ENCODE results near the gene LSAMP. TPM values are rescaled to one million over a fixed set of nuclear protein-coding genes. Genes with fewer than 3 reads are reported as not detected.

The LSAMP gene
- total RNA-seq, 1 experiment from 2014 or later: 3.1 TPM

DNA sequence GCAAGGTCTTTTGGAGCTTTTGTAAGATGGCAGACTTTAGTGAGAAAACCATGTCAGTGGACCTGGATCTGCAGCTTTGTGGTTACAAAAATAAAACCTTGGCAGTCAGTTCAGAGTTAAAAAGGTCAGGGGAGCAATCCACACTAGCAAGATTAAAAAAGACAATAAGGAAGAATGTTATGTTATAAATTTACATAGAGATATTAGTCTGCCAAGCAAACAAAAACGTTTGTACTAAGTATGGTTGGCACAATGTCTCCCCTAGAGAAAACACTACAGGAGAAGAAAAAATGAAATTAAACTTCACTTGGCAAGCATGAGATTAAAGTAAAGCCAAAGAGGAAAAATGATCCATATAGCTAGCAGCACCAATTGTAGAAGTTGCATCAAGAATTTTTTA is 205.0 kb downstream of the LSAMP start:
- Histone ChIP-seq H3K27me3 (ENCODE audit: control insufficient read depth, insufficient read depth, low read length) (no peaks in the 10 kb centered on the region), H3K9me3 (ENCODE audit: control insufficient read depth, insufficient read depth, low read depth, low read length) (no peaks in the 10 kb centered on the region), H3K27ac (ENCODE audit: low read length) (no peak overlapping the region), H3K4me1 (ENCODE audit: control insufficient read depth, insufficient read depth, low read length) (no peaks in the 10 kb centered on the region), H3K4me3 (ENCODE audit: low read depth in 2 of 2, low read length in 2 of 2) (no peak overlapping the region), H3K36me3 (ENCODE audit: control insufficient read depth, insufficient read depth, low read length) (no peaks in the 10 kb centered on the region)
- in situ Hi-C loops (cut with HindIII; ENCODE audit: low pct_unique_long_range_greater_than_20kb, low sequenced_read_pairs): no loop called here
- ATAC-seq: no peak
- no TSS peak for BruUV-seq (replicated peaks)
- intact Hi-C loops (cut with micrococcal nuclease; ENCODE audit: unreplicated experiment): no loop called here
- TF ChIP-seq, protein P1, sequence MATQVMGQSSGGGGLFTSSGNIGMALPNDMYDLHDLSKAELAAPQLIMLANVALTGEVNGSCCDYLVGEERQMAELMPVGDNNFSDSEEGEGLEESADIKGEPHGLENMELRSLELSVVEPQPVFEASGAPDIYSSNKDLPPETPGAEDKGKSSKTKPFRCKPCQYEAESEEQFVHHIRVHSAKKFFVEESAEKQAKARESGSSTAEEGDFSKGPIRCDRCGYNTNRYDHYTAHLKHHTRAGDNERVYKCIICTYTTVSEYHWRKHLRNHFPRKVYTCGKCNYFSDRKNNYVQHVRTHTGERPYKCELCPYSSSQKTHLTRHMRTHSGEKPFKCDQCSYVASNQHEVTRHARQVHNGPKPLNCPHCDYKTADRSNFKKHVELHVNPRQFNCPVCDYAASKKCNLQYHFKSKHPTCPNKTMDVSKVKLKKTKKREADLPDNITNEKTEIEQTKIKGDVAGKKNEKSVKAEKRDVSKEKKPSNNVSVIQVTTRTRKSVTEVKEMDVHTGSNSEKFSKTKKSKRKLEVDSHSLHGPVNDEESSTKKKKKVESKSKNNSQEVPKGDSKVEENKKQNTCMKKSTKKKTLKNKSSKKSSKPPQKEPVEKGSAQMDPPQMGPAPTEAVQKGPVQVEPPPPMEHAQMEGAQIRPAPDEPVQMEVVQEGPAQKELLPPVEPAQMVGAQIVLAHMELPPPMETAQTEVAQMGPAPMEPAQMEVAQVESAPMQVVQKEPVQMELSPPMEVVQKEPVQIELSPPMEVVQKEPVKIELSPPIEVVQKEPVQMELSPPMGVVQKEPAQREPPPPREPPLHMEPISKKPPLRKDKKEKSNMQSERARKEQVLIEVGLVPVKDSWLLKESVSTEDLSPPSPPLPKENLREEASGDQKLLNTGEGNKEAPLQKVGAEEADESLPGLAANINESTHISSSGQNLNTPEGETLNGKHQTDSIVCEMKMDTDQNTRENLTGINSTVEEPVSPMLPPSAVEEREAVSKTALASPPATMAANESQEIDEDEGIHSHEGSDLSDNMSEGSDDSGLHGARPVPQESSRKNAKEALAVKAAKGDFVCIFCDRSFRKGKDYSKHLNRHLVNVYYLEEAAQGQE (IDR thresholded peaks at IDR 0.05; ENCODE audit: insufficient read depth in 1 of 2, low read depth in 2 of 2, low read length in 1 of 2): no peak
- TF ChIP-seq POLR2AphosphoS5 (IDR thresholded peaks at IDR 0.05; ENCODE audit: low read depth, low read length) (no peak), SIN3A (IDR thresholded peaks at IDR 0.05; ENCODE audit: borderline replicate concordance, insufficient read depth, low read depth, low read length) (no peak), TCF7L2 (IDR thresholded peaks at IDR 0.05; ENCODE audit: low read depth, low read length) (no peak)
- TF ChIP-seq, protein P2, sequence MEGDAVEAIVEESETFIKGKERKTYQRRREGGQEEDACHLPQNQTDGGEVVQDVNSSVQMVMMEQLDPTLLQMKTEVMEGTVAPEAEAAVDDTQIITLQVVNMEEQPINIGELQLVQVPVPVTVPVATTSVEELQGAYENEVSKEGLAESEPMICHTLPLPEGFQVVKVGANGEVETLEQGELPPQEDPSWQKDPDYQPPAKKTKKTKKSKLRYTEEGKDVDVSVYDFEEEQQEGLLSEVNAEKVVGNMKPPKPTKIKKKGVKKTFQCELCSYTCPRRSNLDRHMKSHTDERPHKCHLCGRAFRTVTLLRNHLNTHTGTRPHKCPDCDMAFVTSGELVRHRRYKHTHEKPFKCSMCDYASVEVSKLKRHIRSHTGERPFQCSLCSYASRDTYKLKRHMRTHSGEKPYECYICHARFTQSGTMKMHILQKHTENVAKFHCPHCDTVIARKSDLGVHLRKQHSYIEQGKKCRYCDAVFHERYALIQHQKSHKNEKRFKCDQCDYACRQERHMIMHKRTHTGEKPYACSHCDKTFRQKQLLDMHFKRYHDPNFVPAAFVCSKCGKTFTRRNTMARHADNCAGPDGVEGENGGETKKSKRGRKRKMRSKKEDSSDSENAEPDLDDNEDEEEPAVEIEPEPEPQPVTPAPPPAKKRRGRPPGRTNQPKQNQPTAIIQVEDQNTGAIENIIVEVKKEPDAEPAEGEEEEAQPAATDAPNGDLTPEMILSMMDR (IDR thresholded peaks at IDR 0.05): no peak
- ChIA-PET CTCF (no interaction called here), POLR2A (no interaction called here)
- no peak for DNase-seq (ENCODE audit: low read depth, low spot score)

DNA sequence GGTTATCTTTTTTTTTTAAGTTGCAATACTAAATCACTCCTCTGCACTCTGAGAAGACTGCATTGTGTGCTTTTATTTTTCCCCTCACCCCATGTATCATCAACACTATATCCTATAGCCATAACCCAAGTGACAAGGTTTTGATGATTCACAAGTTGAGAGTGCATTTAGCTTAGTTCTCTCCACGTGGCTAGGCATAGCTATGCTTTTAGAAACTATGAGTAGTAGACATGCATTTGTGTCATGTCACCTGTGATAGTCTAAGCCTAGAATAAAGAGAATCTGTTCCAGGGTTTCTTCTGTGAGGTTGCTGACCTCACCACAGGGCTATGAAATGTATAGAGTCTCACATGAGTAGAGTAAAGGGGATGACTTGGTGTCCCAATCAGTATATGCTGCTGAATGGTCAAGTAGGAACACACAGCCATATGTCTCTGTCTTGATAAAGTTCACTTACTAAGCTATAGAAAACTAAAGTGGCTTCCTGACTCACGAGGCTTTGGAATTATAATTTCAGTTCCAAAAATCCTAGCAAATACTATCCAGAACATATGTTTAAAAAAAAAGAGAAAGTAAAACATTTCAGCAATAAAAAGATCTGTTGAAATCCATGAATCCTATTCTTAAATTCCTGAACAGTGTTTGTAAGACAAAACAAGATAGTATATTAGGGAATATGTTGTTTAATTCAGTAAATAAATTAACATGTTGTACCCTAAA is 206.3 kb downstream of the LSAMP start:
- POLR2A ChIA-PET: no interaction called here
- in situ Hi-C loops (cut with HindIII; ENCODE audit: low pct_unique_long_range_greater_than_20kb, low sequenced_read_pairs): no loop called here

More for the DNA sequence above, 206.3 kb downstream of the LSAMP start:
- H3K9me3 ChIP-seq (ENCODE audit: control insufficient read depth, insufficient read depth, low read depth, low read length): no peaks in the 10 kb centered on the region
- CTCF ChIA-PET: no interaction called here
- BruUV-seq (replicated peaks): no TSS peak
- no peak for ATAC-seq
- TF ChIP-seq POLR2AphosphoS5 (IDR thresholded peaks at IDR 0.05; ENCODE audit: low read depth, low read length): no peak
- no peak for TF ChIP-seq TCF7L2 (IDR thresholded peaks at IDR 0.05; ENCODE audit: low read depth, low read length)
- no peak for TF ChIP-seq SIN3A (IDR thresholded peaks at IDR 0.05; ENCODE audit: borderline replicate concordance, insufficient read depth, low read depth, low read length)
- TF ChIP-seq, protein P1 (IDR thresholded peaks at IDR 0.05; ENCODE audit: insufficient read depth in 1 of 2, low read depth in 2 of 2, low read length in 1 of 2): no peak
- TF ChIP-seq, protein P2 (IDR thresholded peaks at IDR 0.05): no peak
- H3K27ac ChIP-seq (ENCODE audit: low read length): no peak overlapping the region
- H3K4me1 ChIP-seq (ENCODE audit: control insufficient read depth, insufficient read depth, low read length): no peaks in the 10 kb centered on the region
- no peak overlapping the region for H3K4me3 ChIP-seq (ENCODE audit: low read depth in 2 of 2, low read length in 2 of 2)
- intact Hi-C loops (cut with micrococcal nuclease; ENCODE audit: unreplicated experiment): no loop called here
- DNase-seq (ENCODE audit: low read depth, low spot score): no peak
- no peaks in the 10 kb centered on the region for H3K36me3 ChIP-seq (ENCODE audit: control insufficient read depth, insufficient read depth, low read length)
- no peaks in the 10 kb centered on the region for H3K27me3 ChIP-seq (ENCODE audit: control insufficient read depth, insufficient read depth, low read length)
